ACC112 (cell line): ENCODE data around the gene ZNF598.

Experiments
- H2AFZ ChIP-seq: fragments of 200-600 bp; sonication (generic); one replicate; pipeline ENCODE4 v1.6.0; 2017; ENCODE audit warnings: antibody characterized with exemption, low read length; ENCODE audit not compliant: unreplicated experiment
- H3K27ac ChIP-seq: fragments of 200-600 bp; sonication (generic); 2 replicates; pipeline ENCODE4 v1.5.1; 2014; ENCODE audit warnings: low read depth, mild to moderate bottlenecking, antibody characterized with exemption, low read length, moderate library complexity
- H3K27me3 ChIP-seq: fragments of 200-600 bp; sonication (generic); 2 replicates; pipeline ENCODE4 v1.6.1; 2014; ENCODE audit warnings: mild to moderate bottlenecking, antibody characterized with exemption, low read length, moderate library complexity, mixed read lengths; ENCODE audit not compliant: insufficient read depth
- H3K36me3 ChIP-seq: fragments of 200-600 bp; sonication (generic); 2 replicates; pipeline ENCODE4 v1.6.1; 2016; ENCODE audit warnings: mild to moderate bottlenecking, antibody characterized with exemption, low read length, moderate library complexity, mixed read lengths; ENCODE audit not compliant: insufficient read depth
- H3K4me1 ChIP-seq: fragments of 200-600 bp; sonication (generic); one replicate; pipeline ENCODE4 v1.6.1; 2016; ENCODE audit warnings: low read length, mixed read lengths; ENCODE audit not compliant: insufficient read depth, unreplicated experiment, control insufficient read depth
- H3K4me3 ChIP-seq: fragments of 200-600 bp; sonication (generic); 2 replicates; pipeline ENCODE4 v1.5.1; 2014; ENCODE audit warnings: mild to moderate bottlenecking, low read depth, low read length
- H3K79me2 ChIP-seq: fragments of 200-600 bp; sonication (generic); one replicate; pipeline ENCODE4 v1.6.0; 2016; ENCODE audit warnings: low read length; ENCODE audit not compliant: control insufficient read depth, unreplicated experiment, insufficient read depth

The ZNF598 gene

DNA sequence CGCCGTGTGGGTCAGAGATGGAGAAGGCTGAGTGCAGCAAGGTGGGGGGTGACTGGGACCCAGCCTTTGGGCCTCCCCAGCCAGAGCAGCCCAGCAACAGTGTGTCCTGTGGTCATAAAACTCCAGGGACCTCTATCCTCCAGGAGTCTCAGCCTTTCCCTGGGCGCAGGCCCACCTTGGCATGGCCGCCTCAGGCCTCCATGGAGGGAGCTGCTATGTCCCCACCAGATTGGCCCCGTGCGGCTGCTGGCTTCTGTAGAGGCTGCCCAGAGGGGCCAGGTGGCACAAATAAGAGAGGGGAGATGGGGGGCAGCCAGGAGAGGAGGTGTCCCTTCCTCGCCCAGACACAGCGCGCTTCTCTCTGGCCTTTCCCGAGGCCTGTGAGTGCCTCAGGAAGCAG lies 22.4 kb downstream of the ZNF598 start:
- H3K27ac ChIP-seq, result no peak overlapping the region
- no peak overlapping the region for H3K4me3 ChIP-seq
- H2AFZ ChIP-seq, result no peak overlapping the region
- H3K27me3 ChIP-seq, result peaks cover 35% of the 10 kb centered on the region
- H3K79me2 ChIP-seq, result peaks cover 15% of the 10 kb centered on the region
- H3K36me3 ChIP-seq, result peaks cover 6% of the 10 kb centered on the region; the same call in 1 of the 2 replicates
- H3K4me1 ChIP-seq, result peaks cover 18% of the 10 kb centered on the region

DNA sequence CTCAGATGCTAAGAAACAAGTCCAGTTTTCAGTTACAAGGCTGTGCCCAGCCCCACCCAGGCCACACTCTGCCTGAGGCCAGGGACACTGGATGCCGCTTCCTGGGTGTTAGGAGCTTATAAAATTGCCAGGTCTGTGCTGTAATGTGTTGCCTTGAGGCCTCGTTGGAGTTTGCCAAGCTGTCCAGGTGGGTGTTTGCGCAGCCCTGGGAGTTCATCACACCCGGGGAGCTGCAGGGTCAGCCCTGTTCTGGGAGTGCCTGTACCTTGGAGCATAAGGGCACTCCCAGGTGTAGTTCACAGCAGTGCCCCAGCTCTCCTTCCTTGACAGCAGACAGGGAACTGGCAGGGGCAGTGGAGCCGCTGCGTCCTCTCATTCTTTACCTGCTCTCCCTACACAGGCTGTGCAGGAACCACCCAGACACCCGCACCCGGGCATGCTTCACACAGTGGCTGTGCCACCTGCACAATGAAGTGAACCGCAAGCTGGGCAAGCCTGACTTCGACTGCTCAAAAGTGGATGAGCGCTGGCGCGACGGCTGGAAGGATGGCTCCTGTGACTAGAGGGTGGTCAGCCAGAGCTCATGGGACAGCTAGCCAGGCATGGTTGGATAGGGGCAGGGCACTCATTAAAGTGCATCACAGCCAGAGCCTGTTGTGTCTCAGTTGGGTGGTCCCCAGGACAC lies 24.0 kb downstream of the ZNF598 start:
- Histone ChIP-seq H3K79me2 (peaks cover 15% of the 10 kb centered on the region), H3K4me1 (peaks cover 15% of the 10 kb centered on the region), H3K36me3 (peaks cover 6% of the 10 kb centered on the region; the same call in 1 of the 2 replicates), H3K27ac (no peak overlapping the region), H2AFZ (no peak overlapping the region), H3K27me3 (peaks cover 39% of the 10 kb centered on the region), H3K4me3 (peak overlapping the region; percentile 95)

DNA sequence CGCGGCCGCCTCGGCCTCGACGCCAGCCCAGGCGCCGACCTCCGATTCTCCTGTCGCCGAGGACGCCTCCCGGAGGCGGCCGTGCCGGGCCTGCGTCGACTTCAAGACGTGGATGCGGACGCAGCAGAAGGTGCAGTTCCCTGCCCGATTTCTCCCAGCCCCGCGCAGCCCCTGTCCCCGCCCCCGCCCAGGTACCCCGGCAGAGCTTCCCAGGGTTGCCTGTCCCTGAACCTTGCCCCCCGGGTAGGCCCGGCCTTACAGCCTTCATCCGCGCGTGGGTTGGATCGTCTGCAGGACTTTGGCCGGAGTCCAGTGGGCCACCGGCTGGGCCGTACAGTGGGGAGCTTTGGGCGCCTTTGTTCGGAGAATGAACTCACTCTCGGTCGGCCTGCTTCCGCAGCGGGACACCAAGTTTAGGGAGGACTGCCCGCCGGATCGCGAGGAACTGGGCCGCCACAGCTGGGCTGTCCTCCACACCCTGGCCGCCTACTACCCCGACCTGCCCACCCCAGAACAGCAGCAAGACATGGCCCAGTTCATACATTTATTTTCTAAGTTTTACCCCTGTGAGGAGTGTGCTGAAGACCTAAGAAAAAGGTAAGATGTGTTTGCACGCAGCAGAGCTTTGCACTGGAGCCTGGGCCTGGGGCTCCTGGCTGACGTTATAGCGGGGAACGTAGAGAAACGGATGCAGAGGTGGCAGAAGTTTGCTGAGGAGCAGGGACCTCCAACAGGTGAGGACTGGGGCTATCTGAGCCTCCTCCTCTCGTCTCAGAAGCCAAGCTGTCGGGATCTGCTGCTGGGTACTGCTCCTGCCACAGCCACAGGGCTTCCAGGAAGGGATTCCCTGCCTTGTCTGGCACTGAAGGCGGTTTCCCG lies 25.0 kb downstream of the ZNF598 start:
- H3K36me3 ChIP-seq, result peaks cover 6% of the 10 kb centered on the region; the same call in 1 of the 2 replicates
- H3K4me1 ChIP-seq, result peaks cover 11% of the 10 kb centered on the region
- H3K27ac ChIP-seq, result peak overlapping the region; percentile 17; the same call in 1 of the 2 replicates
- peaks cover 44% of the 10 kb centered on the region for H3K27me3 ChIP-seq
- peaks cover 15% of the 10 kb centered on the region for H3K79me2 ChIP-seq
- H2AFZ ChIP-seq, result peak overlapping the region; percentile 62
- H3K4me3 ChIP-seq, result peak overlapping the region; percentile 95

DNA sequence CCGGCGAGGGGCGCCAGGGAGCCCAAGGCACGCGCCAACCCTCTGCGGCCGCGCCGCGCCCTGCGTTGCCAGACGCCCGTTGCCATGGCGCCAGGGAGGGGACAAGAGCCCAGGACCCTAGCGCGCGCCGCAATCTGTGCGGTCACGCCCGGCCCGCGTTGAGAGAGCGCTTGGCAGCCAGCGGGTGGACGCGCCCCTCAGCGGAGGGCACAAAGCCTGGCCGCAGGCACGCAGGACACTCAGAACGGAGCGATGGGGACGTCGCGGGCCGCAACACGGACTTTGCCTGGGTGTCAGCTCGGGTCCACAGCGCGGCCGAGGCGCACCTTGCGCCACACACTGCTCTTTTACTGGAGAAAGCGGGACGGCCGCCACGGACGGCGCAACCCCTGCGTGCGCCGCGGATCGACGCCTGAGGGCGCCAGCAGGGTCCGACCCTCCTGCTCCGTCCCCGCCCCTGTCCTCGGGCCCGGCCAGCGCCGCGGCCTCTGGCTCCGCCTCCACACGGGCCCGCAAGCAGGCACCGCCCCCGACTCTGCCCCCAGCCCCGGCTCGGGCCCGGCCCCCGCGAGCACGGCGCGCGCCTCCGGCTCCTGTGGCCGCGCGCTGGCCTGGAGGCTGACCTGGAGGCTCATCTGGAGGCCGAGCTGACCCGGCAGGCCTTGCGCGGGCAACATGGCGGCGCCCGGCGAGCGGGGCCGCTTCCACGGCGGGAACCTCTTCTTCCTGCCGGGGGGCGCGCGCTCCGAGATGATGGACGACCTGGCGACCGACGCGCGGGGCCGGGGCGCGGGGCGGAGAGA lies 25.9 kb downstream of the ZNF598 start, which contains the start of gene GFER:
Gene GFER, plus strand, starts transcription at position 650 of the 803 bp plus-strand sequence. Its CDS starts 26 bp downstream, at position 676.
- Histone ChIP-seq H3K27me3 (peaks cover 42% of the 10 kb centered on the region), H3K4me1 (peaks cover 11% of the 10 kb centered on the region), H3K27ac (peak within 1 kb of the TSS; percentile 17; the same call in 1 of the 2 replicates), H3K79me2 (peaks cover 15% of the 10 kb centered on the region), H3K4me3 (peak within 1 kb of the TSS; percentile 95), H2AFZ (peak within 1 kb of the TSS; percentile 62), H3K36me3 (peaks cover 6% of the 10 kb centered on the region; the same call in 1 of the 2 replicates)

DNA sequence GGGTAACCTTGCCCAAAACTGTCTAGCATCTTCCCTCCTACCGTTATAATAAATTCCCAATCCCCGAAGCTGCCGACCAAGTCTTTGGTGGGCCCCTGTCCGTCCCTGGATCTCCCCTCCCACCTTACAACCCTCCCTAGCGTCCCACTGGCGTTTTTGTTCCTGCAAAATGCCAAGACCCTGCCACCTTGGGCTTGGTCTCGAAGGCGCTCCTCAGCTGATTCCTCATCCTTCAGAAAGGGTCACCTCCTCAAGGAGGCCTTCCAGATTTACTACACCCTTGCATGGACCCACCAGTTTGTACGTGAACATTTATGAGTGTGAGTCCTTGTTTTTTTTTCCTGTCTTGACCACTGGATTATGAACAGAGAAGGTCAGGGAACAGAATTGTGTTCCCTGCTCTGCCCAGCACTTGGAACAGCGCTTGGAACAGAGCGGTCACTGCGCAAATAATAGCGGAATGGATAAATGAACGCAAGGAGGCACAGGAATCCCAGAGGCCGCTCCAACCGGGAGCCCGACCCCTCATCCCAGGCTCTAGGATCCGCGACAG lies 26.6 kb downstream of the ZNF598 start:
- no peak overlapping the region for H2AFZ ChIP-seq

DNA sequence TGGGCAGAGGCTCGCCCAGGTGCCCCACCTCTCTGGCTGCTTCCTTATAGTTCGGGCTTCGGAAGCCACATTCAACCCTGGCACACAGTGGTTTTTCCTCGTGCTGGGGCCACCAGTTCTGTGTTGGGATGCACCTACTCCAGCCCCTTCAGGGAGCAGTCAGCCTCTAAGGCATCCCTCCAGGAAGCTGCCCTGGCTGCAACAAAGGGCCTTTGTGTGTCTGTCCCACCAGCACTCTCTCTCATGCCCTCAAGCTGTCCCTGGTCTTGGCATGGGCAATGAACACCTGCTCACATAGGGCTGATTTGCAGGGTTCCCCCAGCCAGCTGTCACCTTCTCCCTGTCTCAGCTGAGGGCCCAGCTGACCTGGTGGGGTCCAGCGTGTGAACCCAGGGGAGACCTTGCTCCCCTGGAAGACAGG lies 27.6 kb downstream of the ZNF598 start:
- H3K4me1 ChIP-seq, result peaks cover 11% of the 10 kb centered on the region
- peaks cover 15% of the 10 kb centered on the region for H3K79me2 ChIP-seq
- H3K27ac ChIP-seq, result no peak overlapping the region
- H2AFZ ChIP-seq, result no peak overlapping the region
- peaks cover 42% of the 10 kb centered on the region for H3K27me3 ChIP-seq
- H3K36me3 ChIP-seq, result peaks cover 10% of the 10 kb centered on the region; the same call in 1 of the 2 replicates
- H3K4me3 ChIP-seq, result no peak overlapping the region

More for the DNA sequence above, 26.6 kb downstream of the ZNF598 start:
- peaks cover 11% of the 10 kb centered on the region for H3K4me1 ChIP-seq
- H3K27me3 ChIP-seq, result peaks cover 42% of the 10 kb centered on the region
- no peak overlapping the region for H3K27ac ChIP-seq
- H3K36me3 ChIP-seq, result peaks cover 10% of the 10 kb centered on the region; the same call in 1 of the 2 replicates
- H3K79me2 ChIP-seq, result peaks cover 15% of the 10 kb centered on the region
- peak overlapping the region; percentile 72 for H3K4me3 ChIP-seq

DNA sequence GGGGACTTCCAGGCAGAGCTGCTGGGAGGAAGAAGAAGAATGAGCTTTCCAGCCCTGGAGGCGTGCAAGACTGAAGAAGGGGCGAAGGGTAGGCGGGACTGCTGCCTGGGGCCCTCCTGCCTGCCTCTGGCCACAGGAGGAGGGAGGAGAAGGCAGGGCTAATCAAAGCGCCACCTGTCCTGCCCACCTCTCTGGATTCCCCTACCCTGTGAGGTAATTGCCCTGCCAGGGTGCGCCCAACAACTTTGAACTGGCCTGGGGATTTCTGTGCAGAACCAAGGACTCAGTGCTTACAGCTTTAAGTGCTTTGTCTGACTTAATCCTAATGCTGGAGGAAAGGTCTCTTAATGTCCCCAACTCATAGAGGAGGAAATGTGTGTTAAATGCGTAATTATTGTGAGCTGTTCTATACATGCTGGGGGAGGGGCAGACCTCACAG lies 28.2 kb downstream of the ZNF598 start, which contains the start of gene NOXO1:
Gene NOXO1, minus strand, starts transcription at position 72 of the 439 bp plus-strand sequence. CDS start 290 bp downstream, outside the sequence.
- Histone ChIP-seq H3K4me1 (peaks cover 11% of the 10 kb centered on the region), H3K27ac (no peak within 1 kb of the TSS), H2AFZ (no peak within 1 kb of the TSS), H3K4me3 (no peak within 1 kb of the TSS), H3K79me2 (peaks cover 15% of the 10 kb centered on the region), H3K27me3 (peaks cover 42% of the 10 kb centered on the region), H3K36me3 (peaks cover 6% of the 10 kb centered on the region; the same call in 1 of the 2 replicates)

DNA sequence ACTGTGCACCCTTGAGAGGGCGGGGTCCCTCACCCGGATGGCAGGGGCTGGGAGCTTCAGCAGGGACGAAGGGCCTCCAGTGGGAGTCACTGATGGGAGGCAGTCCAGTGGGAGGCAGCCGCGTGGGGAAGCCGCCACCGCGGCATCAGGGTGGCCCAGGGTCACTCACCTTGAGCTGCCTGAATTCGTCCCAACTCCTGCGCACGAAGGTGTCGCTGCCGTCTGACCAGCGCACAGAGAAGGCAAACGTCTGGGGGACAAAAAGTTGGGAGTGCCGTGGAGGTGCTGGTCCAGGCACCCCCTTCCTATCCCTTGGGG lies 28.9 kb downstream of the ZNF598 start:
- Histone ChIP-seq H3K79me2 (peaks cover 11% of the 10 kb centered on the region), H3K4me3 (no peak overlapping the region), H2AFZ (no peak overlapping the region), H3K27ac (no peak overlapping the region), H3K36me3 (peaks cover 4% of the 10 kb centered on the region; the same call in 1 of the 2 replicates), H3K27me3 (peaks cover 42% of the 10 kb centered on the region), H3K4me1 (peaks cover 11% of the 10 kb centered on the region)

DNA sequence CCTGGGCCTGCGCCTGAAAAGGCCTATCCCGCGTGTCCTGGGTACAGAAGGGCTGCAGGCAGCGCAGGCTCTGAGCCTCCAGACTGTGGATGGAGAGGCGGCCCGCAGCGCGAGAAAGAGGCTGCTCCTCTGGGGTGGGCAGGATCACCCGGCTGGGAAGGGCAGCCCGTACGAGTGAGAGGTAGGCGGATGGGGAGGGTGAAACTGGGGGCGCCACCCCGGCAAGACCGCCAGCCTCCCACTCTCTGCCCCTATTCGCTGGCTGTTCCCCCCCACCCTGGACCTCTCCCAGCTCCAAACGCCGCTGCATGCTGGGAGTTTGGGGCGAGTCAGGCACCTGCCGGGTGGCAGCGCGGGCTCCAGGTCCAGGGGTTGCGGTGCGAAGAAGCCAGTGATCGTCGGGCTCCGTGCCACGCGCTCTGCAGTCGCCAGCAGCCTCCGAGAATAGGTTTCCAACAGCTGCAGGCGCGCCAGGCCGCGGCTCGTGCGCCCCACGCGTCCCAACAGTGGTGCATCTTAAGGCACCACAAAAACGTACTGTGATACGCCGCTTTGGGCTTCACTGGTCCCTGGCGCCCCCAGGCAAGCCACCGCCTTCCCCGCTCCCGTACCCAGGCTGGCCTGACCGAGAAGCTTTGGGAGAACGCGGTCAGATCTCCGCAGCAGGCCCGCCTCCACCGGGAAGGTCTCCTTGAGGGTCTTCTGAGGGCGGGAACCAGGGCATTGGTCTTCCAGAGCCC lies 29.4 kb downstream of the ZNF598 start:
- H2AFZ ChIP-seq, result no peak overlapping the region
- H3K79me2 ChIP-seq, result peaks cover 6% of the 10 kb centered on the region
- H3K4me3 ChIP-seq, result no peak overlapping the region
- no peak overlapping the region for H3K27ac ChIP-seq
- peaks cover 42% of the 10 kb centered on the region for H3K27me3 ChIP-seq
- H3K36me3 ChIP-seq, result peaks cover 4% of the 10 kb centered on the region; the same call in 1 of the 2 replicates
- H3K4me1 ChIP-seq, result peaks cover 6% of the 10 kb centered on the region
